Stimulated activated CD4-positive, alpha-beta T cell treated with anti-CD3 and anti-CD28 coated beads, Interleukin-2, amount 100 ng/mL, for 24 hours (primary cell): ENCODE results near the gene OR13F1.
"Not testable (repeated sequence)": the region's sequence is repeated elsewhere in the genome, so short reads cannot be mapped to it uniquely, and the experiment has no call there.

Experiments used
- DNase-seq, 2 donors: peaks; one replicate each; pipeline ENCODE4 v3.0.0-alpha.2; 2020

OR13F1 gene

GRCh38 chr9:104503963-104504362 is at the start of gene OR13F1:
TSS of gene OR13F1 (plus strand) at chr9:104504263. CDS start at chr9:104504263, 0 bp downstream.
- no peak for DNase-seq

GRCh38 chr9:104456831-104457230 is 47.2 kb upstream of the OR13F1 start:
- no peak for DNase-seq

GRCh38 chr9:104463864-104464263 is 40.2 kb upstream of the OR13F1 start:
- DNase-seq, result no peak

- DNase-seq, result no peak
Observed at GRCh38 chr9:104468261-104468660, 35.8 kb upstream of the OR13F1 start.

GRCh38 chr9:104482921-104483570 is 21.0 kb upstream of the OR13F1 start:
- DNase-seq, result no peak

GRCh38 chr9:104485014-104485413 is 19.0 kb upstream of the OR13F1 start:
- no peak for DNase-seq

GRCh38 chr9:104494808-104495207 is 9.3 kb upstream of the OR13F1 start:
- no peak for DNase-seq

- DNase-seq, result no peak
Observed at GRCh38 chr9:104503440-104503839, 623 bp upstream of the OR13F1 start.

GRCh38 chr9:104506565-104506964 is 2.5 kb downstream of the OR13F1 start:
- DNase-seq, result no peak

GRCh38 chr9:104514901-104515300 is 10.8 kb downstream of the OR13F1 start:
- DNase-seq, result no peak

- not testable (repeated sequence) for DNase-seq
Observed at GRCh38 chr9:104520241-104520640, 16.2 kb downstream of the OR13F1 start.

GRCh38 chr9:104527109-104527508 is 23.0 kb downstream of the OR13F1 start, which contains the start of gene OR13C4:
TSS of gene OR13C4 (minus strand) at chr9:104527209. CDS start at chr9:104527209, 0 bp downstream.
- no peak for DNase-seq

GRCh38 chr9:104536756-104537155 is 32.7 kb downstream of the OR13F1 start, which contains the start of gene OR13C3:
TSS of gene OR13C3 (minus strand) at chr9:104536856. CDS start at chr9:104536723, 133 bp downstream.
- no peak for DNase-seq

GRCh38 chr9:104539275-104539674 is 35.2 kb downstream of the OR13F1 start:
- DNase-seq, result no peak

- no peak for DNase-seq
Observed at GRCh38 chr9:104544644-104545043, 40.6 kb downstream of the OR13F1 start.

- no peak for DNase-seq
Observed at GRCh38 chr9:104553261-104553660, 49.2 kb downstream of the OR13F1 start.
